ENCODE measurements around the gene SLC4A5.

The SLC4A5 gene, protein sequence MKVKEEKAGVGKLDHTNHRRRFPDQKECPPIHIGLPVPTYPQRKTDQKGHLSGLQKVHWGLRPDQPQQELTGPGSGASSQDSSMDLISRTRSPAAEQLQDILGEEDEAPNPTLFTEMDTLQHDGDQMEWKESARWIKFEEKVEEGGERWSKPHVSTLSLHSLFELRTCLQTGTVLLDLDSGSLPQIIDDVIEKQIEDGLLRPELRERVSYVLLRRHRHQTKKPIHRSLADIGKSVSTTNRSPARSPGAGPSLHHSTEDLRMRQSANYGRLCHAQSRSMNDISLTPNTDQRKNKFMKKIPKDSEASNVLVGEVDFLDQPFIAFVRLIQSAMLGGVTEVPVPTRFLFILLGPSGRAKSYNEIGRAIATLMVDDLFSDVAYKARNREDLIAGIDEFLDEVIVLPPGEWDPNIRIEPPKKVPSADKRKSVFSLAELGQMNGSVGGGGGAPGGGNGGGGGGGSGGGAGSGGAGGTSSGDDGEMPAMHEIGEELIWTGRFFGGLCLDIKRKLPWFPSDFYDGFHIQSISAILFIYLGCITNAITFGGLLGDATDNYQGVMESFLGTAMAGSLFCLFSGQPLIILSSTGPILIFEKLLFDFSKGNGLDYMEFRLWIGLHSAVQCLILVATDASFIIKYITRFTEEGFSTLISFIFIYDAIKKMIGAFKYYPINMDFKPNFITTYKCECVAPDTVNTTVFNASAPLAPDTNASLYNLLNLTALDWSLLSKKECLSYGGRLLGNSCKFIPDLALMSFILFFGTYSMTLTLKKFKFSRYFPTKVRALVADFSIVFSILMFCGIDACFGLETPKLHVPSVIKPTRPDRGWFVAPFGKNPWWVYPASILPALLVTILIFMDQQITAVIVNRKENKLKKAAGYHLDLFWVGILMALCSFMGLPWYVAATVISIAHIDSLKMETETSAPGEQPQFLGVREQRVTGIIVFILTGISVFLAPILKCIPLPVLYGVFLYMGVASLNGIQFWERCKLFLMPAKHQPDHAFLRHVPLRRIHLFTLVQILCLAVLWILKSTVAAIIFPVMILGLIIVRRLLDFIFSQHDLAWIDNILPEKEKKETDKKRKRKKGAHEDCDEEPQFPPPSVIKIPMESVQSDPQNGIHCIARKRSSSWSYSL

DNA sequence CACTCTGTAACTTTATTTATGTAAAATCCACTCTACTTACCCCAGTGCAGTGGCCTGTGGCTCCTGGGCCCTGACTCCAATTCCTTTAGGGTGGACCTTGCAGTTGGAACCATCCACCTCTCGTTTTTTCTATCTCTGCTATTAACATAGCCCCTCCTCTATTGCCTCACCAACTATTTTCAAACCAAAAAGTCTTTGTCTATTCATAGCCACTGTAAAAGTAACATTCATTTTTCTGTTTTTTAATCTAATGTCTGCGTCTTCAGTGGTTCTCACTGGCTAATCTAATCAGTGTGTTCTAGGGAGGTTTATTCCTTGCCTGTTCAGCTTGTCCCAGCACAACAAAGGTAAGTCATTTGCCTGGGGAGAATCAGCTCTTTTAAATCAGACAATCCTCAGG is at the start of gene SLC4A5:
Gene SLC4A5, minus strand, starts transcription at position 101 of the 400 bp plus-strand sequence. CDS start 28,393 bp downstream, outside the sequence.
- Histone ChIP-seq H3K36me3 (ENCODE audit: control insufficient read depth in 2 of 2, insufficient read depth in 2 of 2, low read length in 2 of 2) (no peaks in the 10 kb centered on the region), H3K9me3 (ENCODE audit: control insufficient read depth in 2 of 2, low read length in 2 of 2) (no peaks in the 10 kb centered on the region), H3K9ac (ENCODE audit: low read depth in 1 of 2, low read length in 2 of 2) (no peak within 1 kb of the TSS), H3K27me3 (ENCODE audit: control insufficient read depth in 2 of 2, insufficient read depth in 2 of 2, low read length in 2 of 2) (no peaks in the 10 kb centered on the region), H3K4me1 (ENCODE audit: control insufficient read depth in 2 of 2, insufficient read depth in 2 of 2, low read length in 2 of 2) (no peaks in the 10 kb centered on the region), H3K4me3 (ENCODE audit: low read length in 2 of 2) (no peak within 1 kb of the TSS), H3K27ac (ENCODE audit: low read depth in 2 of 2, low read length in 2 of 2) (no peak within 1 kb of the TSS)

DNA sequence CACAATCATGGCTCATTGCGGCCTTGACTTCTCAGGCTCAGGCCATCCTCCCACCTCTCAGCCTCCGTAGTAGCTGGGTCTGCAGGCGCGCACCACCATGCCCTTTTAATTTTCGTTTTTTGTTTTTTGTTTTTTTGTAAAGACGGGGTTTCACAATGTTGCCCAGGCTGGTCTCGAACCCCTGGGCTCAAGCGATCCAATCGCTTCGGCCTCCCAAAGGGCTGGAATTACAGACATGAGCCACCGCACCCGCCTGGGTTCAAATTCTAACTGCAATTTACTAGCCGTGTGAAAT is 49.2 kb upstream of the SLC4A5 start:
- Histone ChIP-seq H3K9ac (ENCODE audit: low read depth in 1 of 2, low read length in 2 of 2) (peak overlapping the region; percentile 82 to 90), H3K27me3 (ENCODE audit: control insufficient read depth in 2 of 2, insufficient read depth in 2 of 2, low read length in 2 of 2) (no peaks in the 10 kb centered on the region), H3K36me3 (ENCODE audit: control insufficient read depth in 2 of 2, insufficient read depth in 2 of 2, low read length in 2 of 2) (no peaks in the 10 kb centered on the region), H3K27ac (ENCODE audit: low read depth in 2 of 2, low read length in 2 of 2) (no peak overlapping the region), H3K4me1 (ENCODE audit: control insufficient read depth in 2 of 2, insufficient read depth in 2 of 2, low read length in 2 of 2) (peaks cover 21 to 23% of the 10 kb centered on the region in 2 donors), H3K9me3 (ENCODE audit: control insufficient read depth in 2 of 2, low read length in 2 of 2) (no peaks in the 10 kb centered on the region), H3K4me3 (ENCODE audit: low read length in 2 of 2) (peak overlapping the region in 1 of 2 donors; percentile 83)

DNA sequence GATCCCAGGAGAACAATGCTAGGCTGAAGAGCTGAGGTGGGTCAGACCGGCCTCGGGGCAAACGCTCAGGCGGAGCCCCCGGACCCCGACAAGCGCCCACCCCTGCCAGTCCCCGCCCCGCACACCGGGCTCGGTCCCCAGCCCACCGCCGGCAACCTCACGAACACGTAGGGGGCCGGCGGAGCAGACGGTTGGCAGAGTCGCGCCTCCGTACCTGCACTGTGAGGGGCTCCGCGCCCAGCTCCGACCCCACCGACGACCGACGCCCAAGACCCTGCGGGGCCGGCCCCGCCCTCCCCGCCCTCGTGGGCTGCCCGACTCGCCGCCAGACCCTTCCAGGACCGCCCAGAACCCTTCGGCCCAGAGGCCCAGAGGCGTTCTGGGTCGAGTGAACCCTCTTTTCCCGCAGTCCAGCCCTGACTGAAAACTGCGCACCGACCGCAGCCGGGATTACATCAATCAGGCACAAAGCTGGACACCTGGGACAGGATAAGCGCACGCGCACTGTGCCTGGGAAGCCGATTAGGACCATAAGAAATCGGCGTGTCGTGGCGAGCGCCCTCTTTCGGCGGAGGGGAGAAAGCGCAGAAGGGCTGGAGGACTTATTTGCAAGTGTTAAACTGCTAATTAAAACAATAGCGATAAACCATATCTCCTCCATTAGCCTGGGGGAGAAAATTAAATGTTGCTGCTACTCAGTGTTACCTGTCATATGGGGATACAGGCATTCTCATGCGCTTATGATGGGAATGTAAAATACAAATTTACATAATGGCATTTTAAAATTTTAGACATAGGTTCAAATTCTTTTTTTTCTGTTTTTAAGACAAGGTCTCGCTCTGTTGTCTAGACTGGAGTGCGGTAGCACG is 48.6 kb upstream of the SLC4A5 start:
- Histone ChIP-seq H3K27ac (ENCODE audit: low read depth in 2 of 2, low read length in 2 of 2) (peak overlapping the region; percentile 90 to 94), H3K27me3 (ENCODE audit: control insufficient read depth in 2 of 2, insufficient read depth in 2 of 2, low read length in 2 of 2) (no peaks in the 10 kb centered on the region), H3K4me3 (ENCODE audit: low read length in 2 of 2) (peak overlapping the region; percentile 83 to 94), H3K36me3 (ENCODE audit: control insufficient read depth in 2 of 2, insufficient read depth in 2 of 2, low read length in 2 of 2) (no peaks in the 10 kb centered on the region), H3K9ac (ENCODE audit: low read depth in 1 of 2, low read length in 2 of 2) (peak overlapping the region; percentile 82 to 90), H3K9me3 (ENCODE audit: control insufficient read depth in 2 of 2, low read length in 2 of 2) (no peaks in the 10 kb centered on the region), H3K4me1 (ENCODE audit: control insufficient read depth in 2 of 2, insufficient read depth in 2 of 2, low read length in 2 of 2) (peaks cover 21 to 23% of the 10 kb centered on the region in 2 donors)

DNA sequence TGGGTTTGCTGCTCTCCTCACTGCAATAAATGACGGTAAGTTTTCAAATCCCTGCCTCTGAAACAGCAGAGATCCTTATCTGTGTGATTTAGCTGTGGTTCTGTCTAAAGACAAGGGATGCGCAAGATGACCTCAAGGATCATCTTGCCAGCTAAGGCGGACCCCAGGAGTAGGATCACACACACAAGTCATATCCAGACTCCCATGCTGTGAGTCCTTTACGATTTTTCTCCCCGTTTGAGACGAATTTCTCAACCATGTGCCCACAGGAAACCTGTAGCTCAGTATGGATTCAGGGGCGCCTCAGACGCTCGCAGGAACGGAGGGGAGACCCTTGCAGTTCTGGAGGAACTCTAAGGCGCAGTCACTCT is 48.0 kb upstream of the SLC4A5 start:
- Histone ChIP-seq H3K27me3 (ENCODE audit: control insufficient read depth in 2 of 2, insufficient read depth in 2 of 2, low read length in 2 of 2) (no peaks in the 10 kb centered on the region), H3K9ac (ENCODE audit: low read depth in 1 of 2, low read length in 2 of 2) (peak overlapping the region; percentile 82 to 90), H3K9me3 (ENCODE audit: control insufficient read depth in 2 of 2, low read length in 2 of 2) (no peaks in the 10 kb centered on the region), H3K27ac (ENCODE audit: low read depth in 2 of 2, low read length in 2 of 2) (peak overlapping the region; percentile 90 to 94), H3K36me3 (ENCODE audit: control insufficient read depth in 2 of 2, insufficient read depth in 2 of 2, low read length in 2 of 2) (no peaks in the 10 kb centered on the region), H3K4me1 (ENCODE audit: control insufficient read depth in 2 of 2, insufficient read depth in 2 of 2, low read length in 2 of 2) (peaks cover 21 to 23% of the 10 kb centered on the region in 2 donors), H3K4me3 (ENCODE audit: low read length in 2 of 2) (peak overlapping the region; percentile 83 to 94)

- H3K36me3 ChIP-seq (ENCODE audit: control insufficient read depth in 2 of 2, insufficient read depth in 2 of 2, low read length in 2 of 2) = no peaks in the 10 kb centered on the region
- peaks cover 21 to 23% of the 10 kb centered on the region in 2 donors for H3K4me1 ChIP-seq (ENCODE audit: control insufficient read depth in 2 of 2, insufficient read depth in 2 of 2, low read length in 2 of 2)
- no peaks in the 10 kb centered on the region for H3K27me3 ChIP-seq (ENCODE audit: control insufficient read depth in 2 of 2, insufficient read depth in 2 of 2, low read length in 2 of 2)
- no peak overlapping the region for H3K27ac ChIP-seq (ENCODE audit: low read depth in 2 of 2, low read length in 2 of 2)
- peak overlapping the region; percentile 83 to 94 for H3K4me3 ChIP-seq (ENCODE audit: low read length in 2 of 2)
- peak overlapping the region in 1 of 2 donors; percentile 90 for H3K9ac ChIP-seq (ENCODE audit: low read depth in 1 of 2, low read length in 2 of 2)
- no peaks in the 10 kb centered on the region for H3K9me3 ChIP-seq (ENCODE audit: control insufficient read depth in 2 of 2, low read length in 2 of 2)
Observed at GRCh38 chr2:74390606-74391005, 47.4 kb upstream of the SLC4A5 start.

DNA sequence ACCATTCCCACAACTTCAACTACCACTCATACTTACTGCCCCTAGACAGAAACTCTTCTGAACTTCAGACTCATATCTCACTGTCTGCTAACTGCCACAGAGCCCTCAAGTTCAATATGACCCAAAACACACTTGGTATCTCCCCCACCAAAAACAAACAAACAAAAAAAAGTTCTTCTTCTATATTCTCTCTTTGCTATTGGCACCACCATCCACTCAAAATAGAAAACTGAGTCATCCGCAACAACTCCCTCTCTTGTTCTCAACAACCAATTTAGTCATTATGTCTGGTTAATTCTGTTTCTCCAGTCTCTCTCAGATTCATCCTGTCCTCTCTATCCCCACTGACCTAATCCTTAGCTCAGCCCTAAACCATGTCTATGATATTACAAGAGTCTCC is 44.1 kb upstream of the SLC4A5 start:
- Histone ChIP-seq H3K9ac (ENCODE audit: low read depth in 1 of 2, low read length in 2 of 2) (no peak overlapping the region), H3K27ac (ENCODE audit: low read depth in 2 of 2, low read length in 2 of 2) (no peak overlapping the region), H3K36me3 (ENCODE audit: control insufficient read depth in 2 of 2, insufficient read depth in 2 of 2, low read length in 2 of 2) (peaks cover 0 to 4% of the 10 kb centered on the region in 2 donors), H3K4me1 (ENCODE audit: control insufficient read depth in 2 of 2, insufficient read depth in 2 of 2, low read length in 2 of 2) (peaks cover 19 to 23% of the 10 kb centered on the region in 2 donors), H3K27me3 (ENCODE audit: control insufficient read depth in 2 of 2, insufficient read depth in 2 of 2, low read length in 2 of 2) (no peaks in the 10 kb centered on the region), H3K9me3 (ENCODE audit: control insufficient read depth in 2 of 2, low read length in 2 of 2) (no peaks in the 10 kb centered on the region), H3K4me3 (ENCODE audit: low read length in 2 of 2) (no peak overlapping the region)

- Histone ChIP-seq H3K27ac (ENCODE audit: low read depth in 2 of 2, low read length in 2 of 2) (no peak overlapping the region), H3K9ac (ENCODE audit: low read depth in 1 of 2, low read length in 2 of 2) (no peak overlapping the region), H3K27me3 (ENCODE audit: control insufficient read depth in 2 of 2, insufficient read depth in 2 of 2, low read length in 2 of 2) (no peaks in the 10 kb centered on the region), H3K4me3 (ENCODE audit: low read length in 2 of 2) (no peak overlapping the region), H3K4me1 (ENCODE audit: control insufficient read depth in 2 of 2, insufficient read depth in 2 of 2, low read length in 2 of 2) (peaks cover 6 to 12% of the 10 kb centered on the region in 2 donors), H3K36me3 (ENCODE audit: control insufficient read depth in 2 of 2, insufficient read depth in 2 of 2, low read length in 2 of 2) (peaks cover 0 to 4% of the 10 kb centered on the region in 2 donors), H3K9me3 (ENCODE audit: control insufficient read depth in 2 of 2, low read length in 2 of 2) (no peaks in the 10 kb centered on the region)
Observed at GRCh38 chr2:74385396-74385795, 42.2 kb upstream of the SLC4A5 start.

DNA sequence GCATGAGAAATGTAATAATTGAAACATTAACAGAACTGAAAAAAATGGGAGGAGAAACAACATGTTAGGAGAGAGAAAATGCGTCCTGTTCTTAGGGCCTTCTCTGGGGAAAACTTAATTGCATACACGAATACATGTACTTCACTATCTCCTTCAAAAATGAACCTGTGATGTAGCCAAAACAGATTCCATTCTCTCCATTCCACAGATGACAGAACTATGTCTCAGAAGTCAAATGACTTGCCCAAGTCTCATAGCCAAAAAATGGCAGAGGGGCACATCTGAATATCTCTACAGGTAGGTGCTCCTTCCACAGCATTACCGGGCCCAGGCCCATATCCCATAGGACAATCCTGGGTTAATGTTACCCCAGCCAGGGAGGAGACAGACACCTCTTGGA is 40.8 kb upstream of the SLC4A5 start:
- Histone ChIP-seq H3K4me1 (ENCODE audit: control insufficient read depth in 2 of 2, insufficient read depth in 2 of 2, low read length in 2 of 2) (peaks cover 0 to 7% of the 10 kb centered on the region in 2 donors), H3K36me3 (ENCODE audit: control insufficient read depth in 2 of 2, insufficient read depth in 2 of 2, low read length in 2 of 2) (peaks cover 0 to 4% of the 10 kb centered on the region in 2 donors), H3K9ac (ENCODE audit: low read depth in 1 of 2, low read length in 2 of 2) (no peak overlapping the region), H3K9me3 (ENCODE audit: control insufficient read depth in 2 of 2, low read length in 2 of 2) (no peaks in the 10 kb centered on the region), H3K27me3 (ENCODE audit: control insufficient read depth in 2 of 2, insufficient read depth in 2 of 2, low read length in 2 of 2) (no peaks in the 10 kb centered on the region), H3K27ac (ENCODE audit: low read depth in 2 of 2, low read length in 2 of 2) (no peak overlapping the region), H3K4me3 (ENCODE audit: low read length in 2 of 2) (no peak overlapping the region)

GRCh38 chr2:74383254-74383653 is 40.0 kb upstream of the SLC4A5 start:
- Histone ChIP-seq H3K36me3 (ENCODE audit: control insufficient read depth in 2 of 2, insufficient read depth in 2 of 2, low read length in 2 of 2) (peaks cover 0 to 4% of the 10 kb centered on the region in 2 donors), H3K9ac (ENCODE audit: low read depth in 1 of 2, low read length in 2 of 2) (no peak overlapping the region), H3K4me3 (ENCODE audit: low read length in 2 of 2) (no peak overlapping the region), H3K27ac (ENCODE audit: low read depth in 2 of 2, low read length in 2 of 2) (no peak overlapping the region), H3K9me3 (ENCODE audit: control insufficient read depth in 2 of 2, low read length in 2 of 2) (no peaks in the 10 kb centered on the region), H3K4me1 (ENCODE audit: control insufficient read depth in 2 of 2, insufficient read depth in 2 of 2, low read length in 2 of 2) (peaks cover 0 to 7% of the 10 kb centered on the region in 2 donors), H3K27me3 (ENCODE audit: control insufficient read depth in 2 of 2, insufficient read depth in 2 of 2, low read length in 2 of 2) (no peaks in the 10 kb centered on the region)

Measured in mucosa of rectum (tissue), 2 donors.